Measurements from ENCODE around the gene PTPRG. TPM values are rescaled to one million over a fixed set of nuclear protein-coding genes. Genes with fewer than 3 reads are reported as not detected.

The PTPRG gene
- total and polyA plus RNA-seq, 2 of the 13 experiments (the other 11 are each of a cell fraction or from before 2014, with no cell fraction given) = 8.0 to 25.3 TPM

DNA sequence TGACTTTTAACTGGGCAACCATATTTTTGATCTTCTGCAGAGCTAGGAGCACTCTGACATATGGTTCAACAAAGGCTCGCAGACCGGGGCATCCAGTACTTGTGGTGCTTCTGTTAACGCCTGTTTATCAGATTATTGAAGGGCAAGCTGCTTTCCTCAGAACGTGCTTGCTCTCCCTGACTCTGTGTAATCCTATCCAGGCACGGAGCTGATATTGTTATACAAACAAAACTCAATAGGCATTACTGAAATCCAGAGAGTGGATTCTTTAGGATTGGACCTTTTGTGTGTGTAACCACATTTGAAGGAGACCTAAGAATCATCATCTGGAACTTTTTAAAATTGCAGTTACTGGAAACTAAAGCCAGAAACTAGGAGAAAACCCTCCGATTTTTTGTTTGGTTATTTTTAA is 246.5 kb downstream of the PTPRG start:
- ChIA-PET CTCF (ENCODE audit: low intra/inter-chr PET ratio, low total read pairs) (no interaction called here), POLR2A (no interaction called here)
- H3K36me3 ChIP-seq (replicated peaks in 1 of 2; ENCODE audit: control insufficient read depth in 1 of 2, insufficient read depth in 2 of 2, low read length in 2 of 2) = no peaks in the 10 kb centered on the region
- H3K79me2 ChIP-seq (ENCODE audit: insufficient read depth, low read length) = no peaks in the 10 kb centered on the region
- 44% methylated on average over 6 of the region's 6 CpGs for WGBS (ENCODE audit: low lambda C conversion rate)
- no peaks in the 10 kb centered on the region for H3K27me3 ChIP-seq (ENCODE audit: control insufficient read depth in 1 of 2, insufficient read depth in 2 of 2, low read length in 2 of 2)
- ATAC-seq (peak; percentile 80), FAIRE-seq (no peak), DNase-seq (ENCODE audit: low spot score) (peak; percentile 39)
- peaks cover 40% of the 10 kb centered on the region for H3K4me1 ChIP-seq (ENCODE audit: insufficient read depth, low read length)
- H3K4me3 ChIP-seq (replicated peaks in 1 of 3; ENCODE audit: insufficient read depth in 1 of 3, low read depth in 2 of 3, low read length in 3 of 3) = no peak overlapping the region
- H3K9ac ChIP-seq (ENCODE audit: insufficient read depth, low read depth, low read length) = no peak overlapping the region
- H4K20me1 ChIP-seq (ENCODE audit: insufficient read depth, low read length) = no peaks in the 10 kb centered on the region
- H3K27ac ChIP-seq (ENCODE audit: extremely low read length, insufficient read depth, low read length) = no peak overlapping the region
- intact Hi-C loops (cut with micrococcal nuclease; ENCODE audit: unreplicated experiment) = loop anchor here (1.0 kb wide), 1 partner anchor 35 kb away; no protein-coding TSS in a partner anchor
- no peak overlapping the region for H2AFZ ChIP-seq (ENCODE audit: low read length)
- no TSS peak for BruUV-seq (replicated peaks)
- in situ Hi-C loops (cut with HindIII; ENCODE audit: extremely low pct_ligation_motif_present, low pct_unique_long_range_greater_than_20kb) = no loop called here
- H3K9me3 ChIP-seq (ENCODE audit: low read length) = no peaks in the 10 kb centered on the region
- H3K4me2 ChIP-seq (ENCODE audit: low read depth, low read length) = no peak overlapping the region
- no peak for TF ChIP-seq CHCHD3 (CRISPR knock-in tag; IDR thresholded peaks at IDR 0.05)
- no peak for TF ChIP-seq NKX3-1 (CRISPR knock-in tag; IDR thresholded peaks at IDR 0.05)
- no peak for TF ChIP-seq SOX13 (IDR thresholded peaks at IDR 0.05)
- peak in 1 of 2 experiments; percentile 22; a peak in 1 of 4 replicates for TF ChIP-seq SOX13 (CRISPR knock-in tag; conservative IDR thresholded peaks at IDR 0.05 in 1 of 2, IDR thresholded peaks at IDR 0.05 in 1 of 2)
- no peak for TF ChIP-seq ZBTB3 (CRISPR knock-in tag; IDR thresholded peaks at IDR 0.05; ENCODE audit: borderline replicate concordance, low read depth)
- TF ChIP-seq, protein P1, sequence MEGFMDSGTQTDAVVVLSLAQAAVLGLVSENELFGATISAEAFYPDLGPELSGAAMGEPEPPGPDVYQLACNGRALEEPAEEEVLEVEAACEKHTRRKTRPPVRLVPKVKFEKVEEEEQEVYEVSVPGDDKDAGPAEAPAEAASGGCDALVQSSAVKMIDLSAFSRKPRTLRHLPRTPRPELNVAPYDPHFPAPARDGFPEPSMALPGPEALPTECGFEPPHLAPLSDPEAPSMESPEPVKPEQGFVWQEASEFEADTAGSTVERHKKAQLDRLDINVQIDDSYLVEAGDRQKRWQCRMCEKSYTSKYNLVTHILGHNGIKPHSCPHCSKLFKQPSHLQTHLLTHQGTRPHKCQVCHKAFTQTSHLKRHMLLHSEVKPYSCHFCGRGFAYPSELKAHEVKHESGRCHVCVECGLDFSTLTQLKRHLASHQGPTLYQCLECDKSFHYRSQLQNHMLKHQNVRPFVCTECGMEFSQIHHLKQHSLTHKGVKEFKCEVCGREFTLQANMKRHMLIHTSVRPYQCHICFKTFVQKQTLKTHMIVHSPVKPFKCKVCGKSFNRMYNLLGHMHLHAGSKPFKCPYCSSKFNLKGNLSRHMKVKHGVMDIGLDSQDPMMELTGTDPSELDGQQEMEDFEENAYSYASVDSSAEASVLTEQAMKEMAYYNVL (CRISPR knock-in tag; IDR thresholded peaks at IDR 0.05; ENCODE audit: borderline replicate concordance) = no peak
- TF ChIP-seq NPAS2 (CRISPR knock-in tag; IDR thresholded peaks at IDR 0.05; ENCODE audit: borderline replicate concordance) = no peak
- no peak for TF ChIP-seq ZNF75D (CRISPR knock-in tag; IDR thresholded peaks at IDR 0.05; ENCODE audit: borderline replicate concordance)
- no peak for TF ChIP-seq ZNF468 (CRISPR knock-in tag; IDR thresholded peaks at IDR 0.05)
- TF ChIP-seq SOX5 (CRISPR knock-in tag; IDR thresholded peaks at IDR 0.05; ENCODE audit: borderline replicate concordance) = peak; percentile 20; the same call in 1 of the 2 replicates
- TF ChIP-seq MBD4 (IDR thresholded peaks at IDR 0.05; ENCODE audit: borderline replicate concordance, low read length) = no peak
- no peak for TF ChIP-seq IKZF1 (IDR thresholded peaks at IDR 0.05)
- TF ChIP-seq HDAC2 (CRISPR knock-in tag; IDR thresholded peaks at IDR 0.05) = no peak
- no peak for TF ChIP-seq ZNF12 (CRISPR knock-in tag; IDR thresholded peaks at IDR 0.05)
- no peak for TF ChIP-seq NRL (CRISPR knock-in tag; IDR thresholded peaks at IDR 0.05; ENCODE audit: borderline replicate concordance)
- TF ChIP-seq, protein P2, sequence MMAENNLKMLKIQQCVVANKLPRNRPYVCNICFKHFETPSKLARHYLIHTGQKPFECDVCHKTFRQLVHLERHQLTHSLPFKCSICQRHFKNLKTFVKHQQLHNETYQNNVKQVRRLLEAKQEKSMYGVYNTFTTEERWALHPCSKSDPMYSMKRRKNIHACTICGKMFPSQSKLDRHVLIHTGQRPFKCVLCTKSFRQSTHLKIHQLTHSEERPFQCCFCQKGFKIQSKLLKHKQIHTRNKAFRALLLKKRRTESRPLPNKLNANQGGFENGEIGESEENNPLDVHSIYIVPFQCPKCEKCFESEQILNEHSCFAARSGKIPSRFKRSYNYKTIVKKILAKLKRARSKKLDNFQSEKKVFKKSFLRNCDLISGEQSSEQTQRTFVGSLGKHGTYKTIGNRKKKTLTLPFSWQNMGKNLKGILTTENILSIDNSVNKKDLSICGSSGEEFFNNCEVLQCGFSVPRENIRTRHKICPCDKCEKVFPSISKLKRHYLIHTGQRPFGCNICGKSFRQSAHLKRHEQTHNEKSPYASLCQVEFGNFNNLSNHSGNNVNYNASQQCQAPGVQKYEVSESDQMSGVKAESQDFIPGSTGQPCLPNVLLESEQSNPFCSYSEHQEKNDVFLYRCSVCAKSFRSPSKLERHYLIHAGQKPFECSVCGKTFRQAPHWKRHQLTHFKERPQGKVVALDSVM (CRISPR knock-in tag; IDR thresholded peaks at IDR 0.05) = no peak
- TF ChIP-seq RAD51 (IDR thresholded peaks at IDR 0.05; ENCODE audit: borderline replicate concordance) = no peak
- TF ChIP-seq ZNF788 (CRISPR knock-in tag; IDR thresholded peaks at IDR 0.05; ENCODE audit: borderline replicate concordance) = no peak
- TF ChIP-seq SIX1 (CRISPR knock-in tag; IDR thresholded peaks at IDR 0.05; ENCODE audit: borderline replicate concordance) = peak; percentile 40; the same call in 1 of the 2 replicates
- no peak for TF ChIP-seq ZNF33A (CRISPR knock-in tag; IDR thresholded peaks at IDR 0.05; ENCODE audit: borderline replicate concordance)

All from HepG2 (cell line).